ENCODE results near the gene C6orf163. TPM values are rescaled to one million over a fixed set of nuclear protein-coding genes. Genes with fewer than 3 reads are reported as not detected.

C6orf163 gene
- total and polyA plus RNA-seq, 2 of the 13 experiments (the other 11 are each of a cell fraction or from before 2014, with no cell fraction given): 0.62 to 1.8 TPM

GRCh38 chr6:87391334-87391733 is 46.7 kb downstream of the C6orf163 start:
- H3K79me2 ChIP-seq (ENCODE audit: insufficient read depth, low read length): no peaks in the 10 kb centered on the region
- peak; percentile 58 for TF ChIP-seq RAD21 (CRISPR knock-in tag; IDR thresholded peaks at IDR 0.05)
- TF ChIP-seq ZNF788 (CRISPR knock-in tag; IDR thresholded peaks at IDR 0.05; ENCODE audit: borderline replicate concordance): no peak
- no peak for TF ChIP-seq ZNF484 (CRISPR knock-in tag; IDR thresholded peaks at IDR 0.05; ENCODE audit: borderline replicate concordance, low read depth)
- TF ChIP-seq ARID4A (CRISPR knock-in tag; IDR thresholded peaks at IDR 0.05; ENCODE audit: borderline replicate concordance): no peak
- TF ChIP-seq CCDC6 (CRISPR knock-in tag; IDR thresholded peaks at IDR 0.05): 0 out of 2 replicates have a peak, but pooled peaks have one; percentile 41
- TF ChIP-seq ZNF235 (CRISPR knock-in tag; IDR thresholded peaks at IDR 0.05; ENCODE audit: borderline replicate concordance): no peak
- TF ChIP-seq SMC3 (IDR thresholded peaks at IDR 0.05; ENCODE audit: low read length): peak; percentile 71
- TF ChIP-seq ZNF75D (CRISPR knock-in tag; IDR thresholded peaks at IDR 0.05; ENCODE audit: borderline replicate concordance): no peak
- 0 out of 2 replicates have a peak, but pooled peaks have one; percentile 37 for TF ChIP-seq ZNF574 (CRISPR knock-in tag; IDR thresholded peaks at IDR 0.05)
- no peak for TF ChIP-seq ZNF772 (CRISPR knock-in tag; IDR thresholded peaks at IDR 0.05)
- TF ChIP-seq STAG1 (CRISPR knock-in tag; IDR thresholded peaks at IDR 0.05): peak; percentile 87
- peak; percentile 86 for TF ChIP-seq CTCF (CRISPR knock-in tag; IDR thresholded peaks at IDR 0.05)
- intact Hi-C loops (cut with micrococcal nuclease; ENCODE audit: unreplicated experiment): loop anchor here (1.0 to 5.0 kb wide), 7 partner anchors 69 to 1481 kb away; partner anchors contain the start of genes SMIM8 and ZNF292
- in situ Hi-C loops (cut with HindIII; ENCODE audit: extremely low pct_ligation_motif_present, low pct_unique_long_range_greater_than_20kb): no loop called here
- peak; percentile 67 for FAIRE-seq
- no peak overlapping the region for H3K27ac ChIP-seq (ENCODE audit: extremely low read length, insufficient read depth, low read length)
- no peaks in the 10 kb centered on the region for H3K36me3 ChIP-seq (replicated peaks in 1 of 2; ENCODE audit: control insufficient read depth in 1 of 2, insufficient read depth in 2 of 2, low read length in 2 of 2)
- 12% methylated on average over 3 of the region's 3 CpGs for WGBS (ENCODE audit: low lambda C conversion rate)
- no peak overlapping the region for H2AFZ ChIP-seq (ENCODE audit: low read length)
- H3K4me1 ChIP-seq (ENCODE audit: insufficient read depth, low read length): no peaks in the 10 kb centered on the region
- BruUV-seq (replicated peaks): no TSS peak
- no peak overlapping the region for H3K4me2 ChIP-seq (ENCODE audit: low read depth, low read length)
- ChIA-PET POLR2A (no interaction called here), CTCF (ENCODE audit: low intra/inter-chr PET ratio, low total read pairs) (interaction anchor here (1.1 to 1.4 kb wide), 2 partner anchors 69 to 252 kb away, joined by 3 to 5 read pairs; partner anchors contain the start of gene SMIM8)
- H3K27me3 ChIP-seq (ENCODE audit: control insufficient read depth in 1 of 2, insufficient read depth in 2 of 2, low read length in 2 of 2): no peaks in the 10 kb centered on the region
- DNase-seq (ENCODE audit: low spot score): peak; percentile 52
- H4K20me1 ChIP-seq (ENCODE audit: insufficient read depth, low read length): no peaks in the 10 kb centered on the region
- H3K4me3 ChIP-seq (replicated peaks in 1 of 3; ENCODE audit: insufficient read depth in 1 of 3, low read depth in 2 of 3, low read length in 3 of 3): no peak overlapping the region
- H3K9me3 ChIP-seq (ENCODE audit: low read length): no peaks in the 10 kb centered on the region
- H3K9ac ChIP-seq (ENCODE audit: insufficient read depth, low read depth, low read length): no peak overlapping the region
- ATAC-seq: peak; percentile 99
